Activated naive CD4-positive, alpha-beta T cell treated with Interleukin-2 at 50 U/mL for 16 hours (primary cell): ENCODE results near the gene PRDM15.

ENCODE experiments used
- DNase-seq: peaks from one replicate; pipeline ENCODE4 v3.0.0-alpha.2; 2020

The PRDM15 gene

GRCh38 chr21:41906770-41907169 lies 27.6 kb upstream of the PRDM15 start:
- no peak for DNase-seq

GRCh38 chr21:41903559-41904351 lies 24.6 kb upstream of the PRDM15 start:
- DNase-seq, result no peak

GRCh38 chr21:41902946-41903345 lies 23.8 kb upstream of the PRDM15 start:
- DNase-seq, result no peak

- no peak for DNase-seq
Measured at GRCh38 chr21:41901782-41902181, 22.6 kb upstream of the PRDM15 start.

- peak; percentile 38 for DNase-seq
Measured at GRCh38 chr21:41901099-41901498, 22.0 kb upstream of the PRDM15 start.

- no peak for DNase-seq
Measured at GRCh38 chr21:41900401-41900800, 21.3 kb upstream of the PRDM15 start.

GRCh38 chr21:41899426-41900202 lies 20.5 kb upstream of the PRDM15 start:
- peak; percentile 51 for DNase-seq

GRCh38 chr21:41898998-41899397 lies 19.9 kb upstream of the PRDM15 start:
- DNase-seq, result no peak

GRCh38 chr21:41897700-41898099 lies 18.6 kb upstream of the PRDM15 start:
- no peak for DNase-seq

GRCh38 chr21:41897047-41897669 lies 18.0 kb upstream of the PRDM15 start:
- DNase-seq, result no peak

- peak; percentile 36 for DNase-seq
Measured at GRCh38 chr21:41895643-41896493, 16.7 kb upstream of the PRDM15 start.

GRCh38 chr21:41894922-41895557 lies 15.9 kb upstream of the PRDM15 start:
- DNase-seq, result no peak

GRCh38 chr21:41894511-41894910 lies 15.4 kb upstream of the PRDM15 start:
- no peak for DNase-seq

GRCh38 chr21:41892726-41893125 lies 13.6 kb upstream of the PRDM15 start:
- DNase-seq, result no peak

GRCh38 chr21:41891132-41891531 lies 12.0 kb upstream of the PRDM15 start:
- no peak for DNase-seq

GRCh38 chr21:41890355-41890754 lies 11.2 kb upstream of the PRDM15 start:
- no peak for DNase-seq

GRCh38 chr21:41888749-41889376 lies 9.7 kb upstream of the PRDM15 start:
- DNase-seq, result no peak

- DNase-seq, result no peak
Measured at GRCh38 chr21:41887667-41888066, 8.5 kb upstream of the PRDM15 start.

GRCh38 chr21:41886328-41886727 lies 7.2 kb upstream of the PRDM15 start:
- DNase-seq, result no peak

- DNase-seq, result no peak
Measured at GRCh38 chr21:41885341-41886024, 6.3 kb upstream of the PRDM15 start.

GRCh38 chr21:41884501-41885030 lies 5.4 kb upstream of the PRDM15 start:
- DNase-seq, result no peak
